ENCODE results near the gene PLEKHG7.

Gene PLEKHG7

DNA sequence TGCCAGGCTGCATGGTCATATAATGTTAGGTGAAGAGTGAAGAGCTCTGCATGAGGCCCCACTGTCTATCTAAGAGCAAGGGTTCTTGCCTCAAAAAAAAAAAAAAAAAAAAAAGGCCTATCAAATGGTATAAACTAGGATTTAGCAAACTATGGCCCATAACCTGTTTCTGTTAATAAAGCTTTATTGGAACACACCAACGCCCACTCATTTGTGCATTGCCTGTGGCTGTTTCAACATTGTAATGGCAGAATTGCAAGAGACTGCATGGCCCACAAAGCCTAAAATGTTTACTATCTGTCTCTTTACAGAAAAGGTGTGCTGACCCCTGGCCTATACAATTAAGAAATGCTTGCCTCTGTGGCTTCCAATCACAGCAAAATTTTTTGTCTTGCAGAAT lies 12.8 kb downstream of the PLEKHG7 start:
- no peak for DNase-seq (ENCODE audit: low read depth in 3 of 3)

DNA sequence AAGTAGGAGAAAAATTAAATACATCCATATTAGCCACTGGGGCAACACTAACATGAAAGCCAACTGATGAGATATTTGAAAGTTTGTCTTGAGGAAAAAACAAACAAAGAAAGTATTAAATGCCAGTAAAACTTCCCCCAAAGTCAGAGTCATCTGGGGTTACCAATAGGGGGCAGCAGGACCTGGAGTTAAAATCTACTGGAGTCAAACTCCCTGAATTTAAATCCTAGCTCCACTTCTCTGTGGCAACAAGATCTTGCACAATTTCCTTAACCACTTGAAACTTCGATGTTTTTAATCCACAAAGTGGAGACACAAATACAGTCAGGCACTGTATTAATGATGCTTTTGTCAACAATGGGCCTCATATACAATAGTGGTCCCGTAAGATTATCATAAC lies 14.4 kb downstream of the PLEKHG7 start:
- DNase-seq (ENCODE audit: low read depth in 3 of 3) = no peak

DNA sequence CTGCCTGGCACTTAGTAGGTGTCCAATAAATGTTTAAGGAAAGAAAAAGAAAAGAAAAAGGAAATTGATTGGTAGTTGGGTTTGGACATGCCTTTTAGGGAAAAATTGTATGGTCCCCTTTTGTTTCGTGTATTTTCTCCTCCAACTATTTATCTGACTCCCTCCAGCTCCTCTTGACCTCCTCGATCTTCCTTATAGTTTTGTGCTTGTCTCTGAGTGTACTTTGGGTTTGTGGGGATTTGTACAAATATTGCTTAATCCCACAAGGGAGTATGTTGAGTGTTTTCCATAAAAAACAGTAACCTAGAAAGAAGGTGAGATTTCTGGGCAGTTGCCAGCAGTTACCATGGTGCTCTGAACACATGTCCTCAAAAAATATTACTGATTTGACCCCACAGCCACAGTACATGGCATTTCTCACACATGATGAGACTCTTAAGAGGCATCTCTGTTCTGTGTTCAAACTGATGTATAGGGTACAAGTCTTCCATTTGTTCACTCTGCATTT lies 15.7 kb downstream of the PLEKHG7 start:
- DNase-seq (ENCODE audit: low read depth in 3 of 3) = no peak

DNA sequence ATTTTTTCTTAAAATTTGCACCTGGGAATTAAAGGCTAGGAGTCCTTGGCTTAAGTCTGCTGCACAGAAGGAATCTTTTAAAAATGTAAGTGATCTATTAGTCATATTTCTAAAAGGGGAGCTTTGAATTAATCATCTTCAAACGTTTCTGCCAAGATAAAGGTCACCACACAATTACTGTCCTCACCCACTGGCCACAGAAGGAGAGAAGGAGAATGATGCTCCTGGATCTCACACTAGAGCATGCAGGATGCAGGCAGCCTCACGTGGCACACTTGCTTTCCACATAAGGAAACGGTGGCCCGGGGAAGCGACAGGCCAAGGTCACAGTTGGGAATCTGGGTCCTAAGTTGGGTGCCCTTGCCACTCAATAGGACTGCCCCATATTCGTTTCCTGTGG lies 16.9 kb downstream of the PLEKHG7 start:
- no peak for DNase-seq (ENCODE audit: low read depth in 3 of 3)

DNA sequence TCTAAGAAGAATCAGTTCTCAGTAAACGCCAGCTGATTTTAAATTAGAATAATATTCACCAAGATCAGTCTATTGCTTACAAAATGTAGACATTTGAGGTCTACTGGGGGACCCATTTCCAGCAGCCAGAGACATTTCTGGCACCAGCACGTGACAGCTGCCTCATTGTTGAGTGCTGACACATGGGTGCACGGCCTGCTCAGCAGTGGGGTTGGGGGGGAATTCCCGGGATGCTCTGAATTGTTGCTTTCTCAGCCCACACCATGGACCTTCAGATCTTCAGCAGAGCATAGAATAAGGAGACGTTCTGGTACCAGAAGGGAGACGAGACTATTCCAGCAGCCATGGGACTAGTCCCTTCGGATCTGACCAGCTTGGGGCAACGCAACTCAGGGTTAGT lies 18.3 kb downstream of the PLEKHG7 start:
- DNase-seq (ENCODE audit: low read depth in 3 of 3) = no peak

DNA sequence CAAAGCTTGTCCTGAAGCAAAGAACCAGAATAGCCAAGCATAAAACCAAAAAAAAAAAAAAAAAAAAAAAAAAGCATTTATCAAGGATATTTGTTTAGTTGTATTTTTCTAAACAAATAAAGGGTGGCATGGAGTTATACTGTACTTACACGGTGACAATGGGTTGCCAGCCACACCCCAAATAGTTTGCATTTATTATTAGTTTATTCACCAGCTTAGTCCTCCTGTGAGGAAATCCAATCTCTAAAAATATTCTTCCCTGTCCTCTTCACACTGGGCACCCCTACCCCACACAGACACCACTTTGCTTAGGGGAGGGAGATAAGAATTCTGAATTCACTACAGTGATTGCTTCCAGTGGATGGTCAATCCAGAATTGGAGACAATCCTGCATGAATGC lies 18.9 kb downstream of the PLEKHG7 start:
- no peak for DNase-seq (ENCODE audit: low read depth in 3 of 3)

DNA sequence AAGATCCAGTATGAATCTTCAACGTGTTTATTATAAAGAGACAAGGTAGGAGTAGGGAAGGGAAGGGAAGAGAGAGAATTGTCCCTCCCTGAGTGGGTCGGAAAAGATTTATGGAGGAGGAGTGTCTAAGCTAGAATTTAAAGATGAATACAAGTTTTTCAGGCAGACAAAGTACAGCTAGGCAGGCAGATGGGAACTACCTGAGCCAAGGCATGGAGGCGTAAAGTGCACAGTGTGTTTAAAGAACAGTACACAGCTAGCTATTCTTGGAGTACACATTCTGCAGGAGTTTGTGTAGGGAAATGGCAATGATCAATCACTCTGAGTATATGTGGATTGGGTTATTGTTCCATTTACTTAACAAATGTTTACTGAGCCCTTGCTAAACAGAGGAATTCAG lies 20.1 kb downstream of the PLEKHG7 start:
- DNase-seq (ENCODE audit: low read depth in 3 of 3) = no peak

DNA sequence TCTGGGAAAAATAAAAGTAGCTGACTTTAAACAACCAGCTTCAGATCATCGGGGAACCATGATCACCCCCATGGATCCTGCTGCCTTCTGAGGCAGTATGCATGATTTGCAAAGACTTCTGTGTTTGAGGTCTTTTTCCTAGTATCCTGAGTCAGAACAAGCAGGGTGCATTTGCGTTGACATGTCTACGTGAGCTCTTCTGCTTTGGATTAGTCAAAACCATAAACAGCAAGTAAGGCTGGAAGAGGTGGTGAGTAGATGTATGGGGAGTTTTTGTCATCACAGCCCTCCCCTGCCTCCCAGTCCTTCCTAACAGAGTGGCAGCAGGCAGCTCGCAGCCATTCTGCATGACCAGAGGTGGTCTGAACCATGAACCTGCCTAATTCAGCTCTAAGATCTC lies 24.1 kb downstream of the PLEKHG7 start:
- no peak for DNase-seq (ENCODE audit: low read depth in 3 of 3)

DNA sequence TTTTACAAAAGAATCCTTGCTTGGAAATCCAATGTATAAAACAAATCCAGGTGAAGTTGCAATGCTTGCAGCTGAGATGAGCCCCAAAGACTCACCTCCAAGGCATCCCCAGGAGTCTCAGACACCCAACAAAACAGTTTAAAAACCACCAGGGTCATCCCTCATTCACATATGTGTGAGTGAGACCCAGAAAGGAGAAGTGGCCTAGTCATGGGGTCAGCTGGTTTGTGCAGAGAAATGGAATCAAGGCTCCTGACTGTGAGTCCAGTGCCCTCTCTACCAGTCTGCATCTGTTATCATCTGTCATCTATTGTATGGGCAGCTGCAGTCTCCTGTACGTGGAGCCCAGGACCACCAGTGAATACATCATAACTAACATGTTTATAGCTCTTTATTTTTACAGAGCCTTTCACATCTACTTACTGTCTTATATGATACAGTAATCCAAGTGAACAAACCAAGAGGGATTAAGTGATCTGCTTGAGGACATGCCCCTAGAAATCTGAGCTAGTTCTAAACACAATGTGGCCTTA lies 27.1 kb downstream of the PLEKHG7 start:
- DNase-seq (ENCODE audit: low read depth in 3 of 3) = no peak

DNA sequence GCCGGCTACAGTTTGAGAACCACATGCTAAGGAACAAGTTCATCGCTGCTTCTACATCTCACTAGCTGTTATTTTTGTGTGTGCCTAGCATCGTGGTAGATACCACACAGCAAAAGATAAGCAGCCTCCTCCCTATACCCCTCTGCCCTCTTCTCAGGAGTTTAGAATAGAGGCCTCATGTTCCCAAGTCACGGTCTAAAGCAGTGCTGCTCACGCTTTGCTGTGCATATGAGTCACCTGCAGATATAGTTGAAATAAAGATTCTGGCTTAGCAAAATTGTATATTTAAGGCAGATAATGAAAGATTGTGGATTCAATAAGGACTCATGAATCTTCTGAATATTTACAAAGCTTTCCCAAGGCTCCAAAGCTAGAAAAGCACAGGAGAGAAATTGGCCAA lies 28.0 kb downstream of the PLEKHG7 start:
- DNase-seq (ENCODE audit: low read depth in 3 of 3) = no peak

DNA sequence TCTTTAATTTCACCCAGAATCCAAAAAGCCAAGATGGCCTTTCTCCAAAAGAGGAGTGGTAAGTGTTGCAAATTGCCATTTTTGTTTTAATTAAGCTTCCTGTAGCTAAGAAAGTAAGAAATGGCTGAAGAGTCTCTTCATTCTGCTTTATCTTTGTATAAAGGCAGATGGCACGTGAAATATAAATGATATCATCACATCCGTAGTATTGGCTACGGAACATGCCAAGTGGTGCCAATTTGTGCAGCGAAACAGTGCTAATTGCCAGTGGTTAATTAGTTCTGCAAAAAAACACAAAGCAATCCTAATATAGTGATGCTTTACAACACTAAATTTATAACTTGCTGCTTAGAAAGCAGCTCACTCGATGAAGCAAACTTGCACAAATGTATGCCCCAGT lies 29.4 kb downstream of the PLEKHG7 start:
- no peak for DNase-seq (ENCODE audit: low read depth in 3 of 3)

DNA sequence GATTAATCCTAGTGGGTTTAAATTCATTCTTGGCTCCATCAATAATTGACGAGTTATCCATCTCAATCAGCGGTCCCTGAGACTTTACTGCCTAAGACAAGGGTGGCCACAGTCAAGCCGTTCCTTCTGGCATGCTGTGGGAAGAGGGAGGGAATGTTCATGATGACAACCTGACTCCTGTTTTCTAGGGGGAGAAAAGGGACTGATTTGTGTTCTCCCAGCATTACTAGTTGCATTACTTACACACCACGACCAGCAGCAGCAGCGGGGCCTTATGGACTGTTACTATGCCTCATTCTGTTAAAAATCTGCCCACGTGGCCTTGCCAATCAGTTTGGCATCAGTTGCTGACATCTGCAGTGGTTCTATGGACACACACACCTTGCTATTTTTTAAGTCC lies 29.9 kb downstream of the PLEKHG7 start:
- no peak for DNase-seq (ENCODE audit: low read depth in 3 of 3)

DNA sequence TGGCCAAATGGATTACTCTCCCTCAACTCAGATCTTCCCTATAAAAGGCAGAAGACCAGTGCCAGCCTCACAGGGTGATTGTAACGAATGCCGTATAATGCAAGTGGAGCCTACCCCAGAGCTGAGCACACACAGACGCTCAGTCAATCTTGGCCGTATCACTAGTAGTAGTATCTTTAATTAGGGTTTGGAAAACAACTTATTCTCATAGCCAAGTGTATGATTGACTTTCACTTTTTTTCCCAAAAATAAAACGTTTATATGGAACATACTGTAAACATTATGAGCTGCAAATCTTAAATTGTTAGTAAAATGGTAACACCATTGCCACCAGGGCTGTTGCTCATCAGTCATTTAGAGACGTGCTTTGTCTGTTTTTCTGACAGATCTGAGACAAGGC lies 30.4 kb downstream of the PLEKHG7 start:
- no peak for DNase-seq (ENCODE audit: low read depth in 3 of 3)

DNA sequence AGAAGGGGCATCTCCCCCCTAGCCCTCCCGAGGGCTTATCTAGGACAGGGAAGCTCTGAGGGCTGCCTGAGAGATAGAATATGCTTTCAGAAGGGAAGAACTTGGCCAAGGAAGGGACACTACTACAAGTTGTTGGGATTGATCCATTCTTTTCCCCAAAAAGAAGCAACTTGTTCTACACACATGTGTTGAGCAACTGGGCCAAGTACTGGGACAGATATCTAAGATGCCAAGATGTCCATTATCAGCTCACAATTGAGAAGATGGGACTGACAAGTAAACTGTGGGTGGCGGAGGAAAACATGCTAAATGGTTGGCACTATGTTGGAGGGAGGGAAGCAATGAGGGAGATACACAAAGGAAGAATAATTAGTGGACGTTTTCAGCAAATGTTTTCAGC lies 30.9 kb downstream of the PLEKHG7 start:
- no peak for DNase-seq (ENCODE audit: low read depth in 3 of 3)

DNA sequence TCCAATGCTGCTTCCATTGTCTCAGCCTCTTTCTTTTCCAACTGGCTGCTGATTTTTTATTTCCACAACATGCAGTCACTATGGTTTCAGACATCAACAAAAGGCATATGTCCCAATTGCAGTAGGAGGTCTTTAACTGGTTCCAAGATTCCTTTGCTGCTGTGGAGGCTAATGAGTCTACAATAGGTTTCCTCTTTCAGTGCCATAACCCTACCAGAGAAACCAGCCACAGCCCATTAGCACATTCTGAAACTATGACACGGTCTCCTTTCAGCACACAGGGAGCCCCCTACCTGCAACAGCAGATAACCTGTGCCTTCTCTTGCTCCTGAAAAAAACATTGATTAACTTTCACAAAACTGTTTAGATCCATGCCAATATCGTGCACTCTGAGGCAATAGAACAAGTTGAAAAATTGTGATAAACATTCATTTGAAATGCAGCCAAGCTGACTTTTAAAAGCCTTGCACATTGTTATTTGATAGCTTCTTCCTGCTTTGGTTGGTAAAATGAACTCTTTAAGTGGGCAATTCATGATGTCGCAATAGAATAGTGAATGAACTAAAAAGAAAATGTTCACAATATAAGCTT lies 32.4 kb downstream of the PLEKHG7 start:
- no peak for DNase-seq (ENCODE audit: low read depth in 3 of 3)

DNA sequence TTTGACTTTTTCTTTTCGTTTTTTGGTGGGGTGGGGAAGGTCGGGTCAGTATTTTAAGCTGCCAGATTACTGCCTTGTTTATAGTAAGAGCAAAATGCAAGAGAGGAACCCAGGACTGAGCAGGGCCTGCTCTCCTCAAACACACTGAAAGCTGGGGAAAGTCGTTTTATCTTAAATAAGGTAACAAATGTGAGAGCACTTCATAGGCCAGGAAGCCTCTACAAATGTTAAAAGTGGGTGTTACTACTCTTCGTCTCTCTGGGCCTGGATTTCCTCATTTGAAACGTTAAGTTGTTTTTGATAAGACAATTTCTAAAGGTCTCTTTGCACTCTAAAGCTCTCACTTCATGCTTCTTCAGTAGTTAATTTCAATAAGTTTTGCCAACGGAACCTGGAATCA lies 33.8 kb downstream of the PLEKHG7 start:
- no peak for DNase-seq (ENCODE audit: low read depth in 3 of 3)

DNA sequence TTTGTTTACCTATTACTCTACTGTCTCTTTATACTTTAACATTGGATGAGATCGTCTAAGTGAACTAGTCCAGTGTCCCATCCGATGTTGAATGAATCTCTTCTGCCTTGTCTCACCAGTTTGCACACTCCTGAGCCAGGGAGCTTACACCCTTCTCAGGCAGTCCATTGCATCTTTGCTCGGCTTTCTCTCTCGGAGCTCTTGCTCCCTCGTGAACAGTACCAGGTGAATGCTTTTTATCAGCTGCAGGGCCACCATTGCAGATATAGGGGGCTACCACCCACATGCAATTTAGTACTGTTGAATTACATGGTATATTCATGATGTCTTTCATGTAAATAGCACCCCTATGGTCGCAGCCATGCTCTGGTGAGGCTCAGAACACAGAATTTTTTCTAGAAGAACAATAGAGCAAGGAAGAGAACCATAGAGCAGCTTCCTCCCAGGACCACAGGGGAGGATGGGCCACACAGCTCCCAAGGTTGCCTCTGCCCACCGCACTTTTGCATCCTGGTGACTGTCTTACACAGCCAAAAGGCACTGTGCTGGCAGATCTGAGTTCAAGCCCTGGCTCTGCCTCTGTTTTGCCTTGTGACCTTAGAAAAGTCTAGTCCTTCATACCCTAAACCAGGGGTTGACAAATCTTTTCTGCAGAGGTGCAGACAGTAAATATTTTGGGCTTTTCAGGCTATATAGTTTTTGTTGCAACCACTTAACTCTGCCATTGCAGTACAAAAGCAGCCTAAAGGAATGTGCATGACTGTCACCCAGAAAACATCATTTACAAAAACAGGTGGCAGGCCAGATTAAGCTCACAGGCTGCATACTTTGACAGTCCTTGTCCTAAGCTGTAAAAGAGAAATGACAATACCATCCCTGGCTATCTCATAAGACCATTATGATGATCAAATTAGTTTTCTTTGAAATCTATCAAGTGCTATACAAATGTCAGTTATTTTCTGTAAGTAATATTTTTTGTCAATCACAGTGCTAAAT lies 35.4 kb downstream of the PLEKHG7 start:
- DNase-seq (ENCODE audit: low read depth in 3 of 3) = no peak

DNA sequence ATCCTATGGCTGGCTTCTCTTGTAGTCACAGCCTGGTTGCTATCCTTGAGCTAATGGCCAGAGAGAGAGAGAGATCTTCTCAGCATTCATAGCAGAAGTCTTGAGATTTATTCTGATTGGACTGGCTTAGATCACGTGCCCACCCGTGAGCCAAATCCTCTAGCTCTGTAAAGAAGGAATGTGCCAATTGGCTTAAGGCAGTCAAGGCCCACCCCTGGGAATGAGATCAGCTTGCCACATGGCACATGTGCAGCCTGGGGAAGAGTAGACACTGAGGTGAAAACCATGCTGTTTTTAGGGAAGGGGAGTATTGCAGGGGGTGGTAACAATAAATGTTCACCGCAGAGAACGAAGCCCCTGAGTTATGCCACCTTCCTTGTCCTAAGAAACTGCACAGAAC lies 36.3 kb downstream of the PLEKHG7 start:
- no peak for DNase-seq (ENCODE audit: low read depth in 3 of 3)

DNA sequence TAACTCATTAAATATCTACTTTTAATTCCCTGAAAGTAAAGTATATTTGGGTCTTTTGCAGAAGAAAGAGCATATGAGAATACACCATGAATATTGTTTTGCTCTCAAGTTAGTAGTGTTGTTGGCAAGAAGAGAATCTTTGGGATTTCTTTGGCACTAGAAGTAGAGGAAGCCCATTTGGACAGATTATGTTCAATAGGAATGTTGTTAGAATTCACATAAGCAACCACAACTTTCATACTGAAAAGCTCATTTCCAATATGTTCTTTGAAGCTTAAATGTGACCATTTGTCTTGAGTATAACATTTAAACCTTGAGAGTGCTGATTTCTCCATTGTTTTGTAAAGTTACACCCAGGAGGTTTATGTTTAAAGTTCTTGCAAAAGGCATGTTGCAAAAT lies 37.6 kb downstream of the PLEKHG7 start:
- DNase-seq (ENCODE audit: low read depth in 3 of 3) = no peak

DNA sequence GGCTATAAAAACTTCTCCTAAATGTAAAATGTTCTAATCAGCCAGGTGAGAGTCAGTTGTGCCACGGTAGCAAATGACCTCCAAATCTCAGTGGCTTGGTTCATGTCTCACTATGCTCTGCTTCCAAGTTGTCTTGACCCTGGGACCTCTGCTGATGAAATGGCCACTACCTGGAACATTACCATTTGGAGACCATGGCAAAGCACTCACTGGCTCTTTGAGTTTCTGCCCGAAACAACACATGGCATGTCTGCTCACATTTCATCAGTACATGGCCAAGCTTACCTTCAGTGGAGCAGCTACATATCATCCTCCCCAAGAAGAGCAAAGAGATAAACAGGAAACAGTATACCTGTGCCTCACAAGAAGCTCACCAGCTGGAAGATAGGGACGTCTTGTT lies 40.2 kb downstream of the PLEKHG7 start:
- no peak for DNase-seq (ENCODE audit: low read depth in 3 of 3)

DNA sequence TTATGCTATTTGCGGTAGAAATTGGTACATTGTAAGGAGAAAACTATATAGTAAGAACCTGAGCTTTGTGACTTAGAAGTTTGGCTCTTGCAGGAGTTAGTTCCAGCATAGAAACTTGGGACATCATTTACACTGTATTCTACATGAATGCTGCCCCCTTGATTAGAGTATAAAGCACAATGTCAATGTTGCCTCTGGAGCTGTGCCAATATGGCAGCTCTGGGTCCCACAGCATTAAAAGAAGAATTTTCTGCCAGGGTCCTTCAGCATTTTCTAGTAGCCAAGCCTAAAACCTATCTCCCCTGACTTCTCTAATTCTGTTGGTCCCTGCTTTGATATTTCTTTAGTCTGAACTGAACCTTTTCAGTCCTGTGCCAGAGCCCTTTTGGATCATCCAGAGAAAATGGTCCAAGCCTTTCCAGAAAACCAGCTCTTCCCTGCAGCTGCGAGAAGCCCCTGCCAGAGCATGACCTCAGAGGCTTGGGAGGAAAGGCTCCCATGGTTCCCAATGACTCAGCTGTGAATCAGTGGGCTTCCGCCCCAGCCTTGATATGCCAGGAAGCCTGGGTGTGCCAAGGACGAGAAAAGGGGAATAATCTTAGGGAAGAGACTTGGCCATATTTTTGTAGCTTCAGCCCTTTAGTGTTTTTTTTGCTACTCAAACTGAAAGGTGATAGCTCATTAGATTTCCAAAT lies 43.2 kb downstream of the PLEKHG7 start:
- no peak for DNase-seq (ENCODE audit: low read depth in 3 of 3)

DNA sequence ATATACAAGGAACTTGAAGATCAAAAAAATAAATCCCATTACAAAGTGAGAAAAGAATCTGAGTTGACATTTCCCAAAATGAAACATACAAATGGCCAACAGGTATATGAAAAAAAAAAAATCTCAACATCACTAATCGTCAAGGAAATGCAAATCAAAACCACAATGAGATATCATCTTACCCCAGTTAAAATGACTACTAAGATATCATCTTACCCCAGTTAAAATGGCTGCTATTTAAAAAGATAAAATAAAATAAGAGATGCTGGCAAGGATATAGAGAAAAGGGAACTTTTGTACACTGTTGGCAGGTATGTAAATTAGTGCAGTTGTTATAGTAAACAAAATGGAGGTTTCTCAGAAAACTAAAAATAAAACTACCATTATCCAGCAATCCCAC lies 44.4 kb downstream of the PLEKHG7 start:
- DNase-seq (ENCODE audit: low read depth in 3 of 3) = no peak
